ENCODE measurements around the gene HS2ST1.
"Not testable (repeated sequence)": the region's sequence is repeated elsewhere in the genome, so short reads cannot be mapped to it uniquely, and the experiment has no call there.

HS2ST1 gene

GRCh38 chr1:86914601-86914997 is at the start of gene HS2ST1:
TSS of gene HS2ST1 (plus strand) at chr1:86914635.
- DNase-seq (ENCODE audit: low spot score) = no peak

- no peak for DNase-seq (ENCODE audit: low spot score)
Measured at GRCh38 chr1:86865973-86866637, 48.3 kb upstream of the HS2ST1 start.

- DNase-seq (ENCODE audit: low spot score) = peak; percentile 14
Measured at GRCh38 chr1:86866665-86867064, 47.8 kb upstream of the HS2ST1 start.

GRCh38 chr1:86867278-86867677 is 47.2 kb upstream of the HS2ST1 start:
- not testable (repeated sequence) for DNase-seq (ENCODE audit: low spot score)

GRCh38 chr1:86868477-86868876 is 46.0 kb upstream of the HS2ST1 start:
- DNase-seq (ENCODE audit: low spot score) = no peak

- DNase-seq (ENCODE audit: low spot score) = no peak
Measured at GRCh38 chr1:86871001-86871400, 43.4 kb upstream of the HS2ST1 start.

GRCh38 chr1:86872086-86872485 is 42.3 kb upstream of the HS2ST1 start:
- DNase-seq (ENCODE audit: low spot score) = no peak

GRCh38 chr1:86875722-86876121 is 38.7 kb upstream of the HS2ST1 start:
- no peak for DNase-seq (ENCODE audit: low spot score)

- no peak for DNase-seq (ENCODE audit: low spot score)
Measured at GRCh38 chr1:86887479-86888162, 26.8 kb upstream of the HS2ST1 start.

- DNase-seq (ENCODE audit: low spot score) = no peak
Measured at GRCh38 chr1:86888327-86888726, 26.1 kb upstream of the HS2ST1 start.

- not testable (repeated sequence) for DNase-seq (ENCODE audit: low spot score)
Measured at GRCh38 chr1:86899401-86899800, 15.0 kb upstream of the HS2ST1 start.

- no peak for DNase-seq (ENCODE audit: low spot score)
Measured at GRCh38 chr1:86905875-86906274, 8.6 kb upstream of the HS2ST1 start.

GRCh38 chr1:86906419-86906818 is 8.0 kb upstream of the HS2ST1 start:
- DNase-seq (ENCODE audit: low spot score) = no peak

GRCh38 chr1:86912281-86912900 is 2.0 kb upstream of the HS2ST1 start:
- no peak for DNase-seq (ENCODE audit: low spot score)

- DNase-seq (ENCODE audit: low spot score) = peak; percentile 17
Measured at GRCh38 chr1:86913399-86913895, 988 bp upstream of the HS2ST1 start.

- DNase-seq (ENCODE audit: low spot score) = peak; percentile 98
Measured at GRCh38 chr1:86913896-86914600, 387 bp upstream of the HS2ST1 start, which contains the start of gene SELENOF. TSS of gene SELENOF (minus strand) at chr1:86914126. CDS start at chr1:86914111, 15 bp downstream.

- peak; percentile 56 for DNase-seq (ENCODE audit: low spot score)
Measured at GRCh38 chr1:86914998-86915736, 732 bp downstream of the HS2ST1 start.

- no peak for DNase-seq (ENCODE audit: low spot score)
Measured at GRCh38 chr1:86915737-86916235, 1.4 kb downstream of the HS2ST1 start.

- no peak for DNase-seq (ENCODE audit: low spot score)
Measured at GRCh38 chr1:86916752-86917151, 2.3 kb downstream of the HS2ST1 start.

GRCh38 chr1:86922445-86922844 is 8.0 kb downstream of the HS2ST1 start:
- no peak for DNase-seq (ENCODE audit: low spot score)

GRCh38 chr1:86924324-86924960 is 10.0 kb downstream of the HS2ST1 start:
- no peak for DNase-seq (ENCODE audit: low spot score)

All from AG20443 (cell line).